ENCODE measurements around the gene ESYT3. TPM values are rescaled to one million over a fixed set of nuclear protein-coding genes. Genes with fewer than 3 reads are reported as not detected.
"Not testable (repeated sequence)": the region's sequence is repeated elsewhere in the genome, so short reads cannot be mapped to it uniquely, and the experiment has no call there.

ESYT3 gene
- total RNA-seq, 6 experiments from 2014 or later = 0.05 to 0.09 TPM; not detected in 4

DNA sequence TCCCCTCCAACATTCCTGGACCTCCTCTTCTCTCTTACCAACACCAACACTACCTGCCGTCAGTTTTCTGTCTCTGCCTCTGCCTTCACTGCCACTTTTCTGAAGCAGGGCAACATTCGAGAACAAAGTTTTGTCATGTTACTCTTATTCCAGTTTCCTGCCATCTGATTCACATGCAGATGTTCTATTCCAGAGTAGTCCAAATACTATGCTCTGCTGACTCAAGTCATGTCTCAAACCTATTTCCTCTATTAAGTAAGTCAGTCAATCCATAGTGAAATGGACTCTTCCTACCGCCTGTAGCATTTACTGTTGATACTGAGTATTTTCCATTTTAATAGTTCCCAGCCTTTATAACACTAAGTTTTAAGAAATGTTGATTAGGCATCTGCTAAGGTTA is 43.4 kb downstream of the ESYT3 start:
- TF ChIP-seq, protein P1, sequence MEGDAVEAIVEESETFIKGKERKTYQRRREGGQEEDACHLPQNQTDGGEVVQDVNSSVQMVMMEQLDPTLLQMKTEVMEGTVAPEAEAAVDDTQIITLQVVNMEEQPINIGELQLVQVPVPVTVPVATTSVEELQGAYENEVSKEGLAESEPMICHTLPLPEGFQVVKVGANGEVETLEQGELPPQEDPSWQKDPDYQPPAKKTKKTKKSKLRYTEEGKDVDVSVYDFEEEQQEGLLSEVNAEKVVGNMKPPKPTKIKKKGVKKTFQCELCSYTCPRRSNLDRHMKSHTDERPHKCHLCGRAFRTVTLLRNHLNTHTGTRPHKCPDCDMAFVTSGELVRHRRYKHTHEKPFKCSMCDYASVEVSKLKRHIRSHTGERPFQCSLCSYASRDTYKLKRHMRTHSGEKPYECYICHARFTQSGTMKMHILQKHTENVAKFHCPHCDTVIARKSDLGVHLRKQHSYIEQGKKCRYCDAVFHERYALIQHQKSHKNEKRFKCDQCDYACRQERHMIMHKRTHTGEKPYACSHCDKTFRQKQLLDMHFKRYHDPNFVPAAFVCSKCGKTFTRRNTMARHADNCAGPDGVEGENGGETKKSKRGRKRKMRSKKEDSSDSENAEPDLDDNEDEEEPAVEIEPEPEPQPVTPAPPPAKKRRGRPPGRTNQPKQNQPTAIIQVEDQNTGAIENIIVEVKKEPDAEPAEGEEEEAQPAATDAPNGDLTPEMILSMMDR (IDR thresholded peaks at IDR 0.05) = no peak
- no peaks in the 10 kb centered on the region for H3K36me3 Mint-ChIP-seq (ENCODE audit: low read depth)
- no peaks in the 10 kb centered on the region for H3K4me1 Mint-ChIP-seq (ENCODE audit: low read depth)
- no peak for DNase-seq
- H3K27ac Mint-ChIP-seq = no peak overlapping the region
- no peak overlapping the region for H3K4me3 Mint-ChIP-seq
- no peaks in the 10 kb centered on the region for H3K9me3 Mint-ChIP-seq
- H3K27me3 Mint-ChIP-seq (ENCODE audit: insufficient read depth) = 0 out of 2 replicates have a peak, but pooled peaks cover 1% of the 10 kb centered on the region

DNA sequence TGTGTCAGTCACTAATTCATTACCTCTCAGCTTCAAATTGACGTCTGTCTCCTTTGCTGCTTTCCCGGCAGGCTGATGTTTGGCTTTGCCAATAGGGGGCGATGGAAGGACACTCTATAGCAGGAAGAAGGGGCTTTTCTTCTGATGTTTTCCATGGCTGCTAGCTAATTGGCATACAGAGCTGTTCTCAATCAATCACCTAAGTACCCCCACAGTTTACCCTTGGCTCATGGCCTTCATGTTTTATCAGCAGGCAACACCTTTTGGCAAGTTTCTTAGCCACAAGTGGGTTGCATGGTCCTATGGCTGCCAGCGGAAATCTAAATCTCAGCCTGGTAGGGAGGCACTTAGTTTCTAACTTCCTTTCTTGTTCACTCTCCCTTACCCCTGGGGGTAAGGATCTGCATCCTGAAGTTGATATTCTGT is 45.0 kb downstream of the ESYT3 start:
- Mint-ChIP-seq H3K27ac (no peak overlapping the region), H3K4me3 (no peak overlapping the region), H3K36me3 (ENCODE audit: low read depth) (no peaks in the 10 kb centered on the region), H3K4me1 (ENCODE audit: low read depth) (no peaks in the 10 kb centered on the region), H3K27me3 (ENCODE audit: insufficient read depth) (0 out of 2 replicates have a peak, but pooled peaks cover 1% of the 10 kb centered on the region), H3K9me3 (no peaks in the 10 kb centered on the region)
- TF ChIP-seq, protein P1 (IDR thresholded peaks at IDR 0.05) = peak; percentile 89
- DNase-seq = peak; percentile 41

DNA sequence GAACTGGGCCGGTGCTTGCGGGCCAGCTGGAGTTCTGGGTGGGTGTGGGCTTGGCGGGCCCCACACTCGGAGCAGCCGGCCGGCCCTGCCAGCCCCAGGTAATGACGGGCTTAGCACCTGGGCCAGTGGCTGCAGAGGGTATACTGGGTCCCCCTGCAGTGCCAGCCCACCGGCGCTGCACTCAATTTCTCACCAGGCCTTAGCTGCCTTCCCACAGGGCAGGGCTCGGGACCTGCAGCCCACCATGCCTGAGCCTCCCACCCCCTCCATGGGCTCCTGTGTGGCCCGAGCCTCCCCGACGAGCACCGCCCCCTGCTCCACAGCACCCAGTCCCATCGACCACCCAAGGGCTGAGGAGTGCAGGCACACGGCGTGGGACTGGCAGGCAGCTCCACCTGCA is 50.3 kb downstream of the ESYT3 start:
- H3K27me3 Mint-ChIP-seq (ENCODE audit: insufficient read depth); H3K27ac Mint-ChIP-seq; H3K4me3 Mint-ChIP-seq; DNase-seq; H3K4me1 Mint-ChIP-seq (ENCODE audit: low read depth): not testable (repeated sequence)
- H3K9me3 Mint-ChIP-seq = peaks cover 38% of the 10 kb centered on the region
- peaks cover 37% of the 10 kb centered on the region for H3K36me3 Mint-ChIP-seq (ENCODE audit: low read depth)

DNA sequence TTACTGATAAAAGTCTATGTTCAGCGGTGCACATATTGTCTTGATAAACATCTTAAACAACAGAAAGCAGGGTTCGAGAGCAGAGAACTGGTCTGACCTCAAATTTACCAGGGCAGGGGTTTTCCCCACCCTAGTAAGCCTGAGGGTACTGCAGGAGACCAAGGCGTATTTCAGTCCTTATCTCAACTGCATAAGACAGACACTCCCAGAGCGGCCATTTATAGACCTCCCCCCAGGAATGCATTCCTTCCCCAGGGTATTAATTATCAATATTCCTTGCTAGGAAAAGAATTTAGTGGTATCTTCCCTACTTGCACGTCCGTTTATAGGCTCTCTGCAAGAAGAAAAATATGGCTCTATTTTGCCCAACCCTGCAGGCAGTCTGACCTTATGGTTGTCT is 52.2 kb downstream of the ESYT3 start:
- not testable (repeated sequence) for DNase-seq; H3K27ac Mint-ChIP-seq; H3K4me3 Mint-ChIP-seq; H3K4me1 Mint-ChIP-seq (ENCODE audit: low read depth); H3K27me3 Mint-ChIP-seq (ENCODE audit: insufficient read depth)
- Mint-ChIP-seq H3K36me3 (ENCODE audit: low read depth) (peaks cover 37% of the 10 kb centered on the region), H3K9me3 (peaks cover 38% of the 10 kb centered on the region)

DNA sequence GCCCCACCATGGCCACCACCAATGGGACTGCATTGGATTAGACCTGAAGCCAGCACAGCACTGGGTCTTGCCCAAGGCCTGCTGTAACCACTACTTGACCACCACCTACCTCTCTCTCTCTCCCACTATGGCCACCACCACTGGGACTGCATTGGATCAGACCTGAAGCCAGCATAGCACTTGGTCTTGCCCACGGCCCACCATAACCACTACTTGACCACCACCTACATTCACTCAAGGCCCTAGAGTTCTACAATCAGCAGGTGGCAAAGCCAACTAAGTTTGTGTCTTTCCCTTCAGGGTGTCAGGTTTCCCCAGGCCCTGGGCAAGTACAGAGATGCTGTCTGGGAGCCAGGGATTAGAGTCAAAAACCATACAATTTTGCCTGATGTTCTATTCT is 57.6 kb downstream of the ESYT3 start:
- H3K36me3 Mint-ChIP-seq (ENCODE audit: low read depth) = peaks cover 25% of the 10 kb centered on the region
- no peak overlapping the region for H3K27ac Mint-ChIP-seq
- DNase-seq = no peak
- peaks cover 42% of the 10 kb centered on the region for H3K4me1 Mint-ChIP-seq (ENCODE audit: low read depth)
- H3K27me3 Mint-ChIP-seq (ENCODE audit: insufficient read depth) = peaks cover 3% of the 10 kb centered on the region
- TF ChIP-seq, protein P1 (IDR thresholded peaks at IDR 0.05) = no peak
- H3K4me3 Mint-ChIP-seq = no peak overlapping the region
- H3K9me3 Mint-ChIP-seq = peaks cover 19% of the 10 kb centered on the region

DNA sequence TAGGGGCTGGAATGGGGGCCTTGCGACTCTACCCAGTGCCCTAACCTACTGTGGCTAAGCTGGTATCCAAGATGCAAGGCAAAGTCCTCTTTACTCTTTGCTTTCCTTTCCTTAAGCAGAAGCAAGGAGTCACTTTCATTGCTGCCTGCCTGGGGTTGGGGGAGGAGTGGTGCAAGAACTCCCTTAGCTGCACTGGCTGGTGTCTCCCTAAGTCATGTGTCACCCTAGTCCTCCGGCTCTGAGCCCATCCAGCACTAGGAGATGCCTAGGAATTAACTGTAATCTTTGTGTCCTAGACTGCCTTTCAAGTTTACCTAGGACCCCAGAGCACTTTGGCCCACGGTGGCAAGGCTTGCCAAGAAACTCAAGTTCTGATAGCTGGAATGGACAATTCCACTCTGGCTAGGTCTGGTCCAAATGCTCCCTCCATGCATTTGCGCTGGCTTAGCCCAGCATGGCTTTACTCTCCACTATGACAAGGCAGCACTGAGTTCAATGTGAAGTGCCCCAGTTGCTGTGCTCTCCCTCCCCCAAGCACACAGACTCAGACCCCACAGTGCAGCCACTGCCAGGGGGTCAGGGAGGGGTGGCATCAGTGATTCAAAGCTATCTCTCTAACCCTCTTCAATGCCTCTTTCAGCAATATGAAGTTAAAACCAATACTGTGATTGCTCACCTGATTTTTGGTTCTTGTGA is 58.7 kb downstream of the ESYT3 start:
- Mint-ChIP-seq H3K36me3 (ENCODE audit: low read depth) (peaks cover 14% of the 10 kb centered on the region), H3K4me1 (ENCODE audit: low read depth) (peaks cover 52% of the 10 kb centered on the region)

More for the DNA sequence above, 58.7 kb downstream of the ESYT3 start:
- Mint-ChIP-seq H3K9me3 (peaks cover 8% of the 10 kb centered on the region), H3K27ac (no peak overlapping the region; the same call in 1 of the 2 replicates), H3K4me3 (peak overlapping the region; percentile 32; the same call in 1 of the 2 replicates), H3K27me3 (ENCODE audit: insufficient read depth) (peaks cover 3% of the 10 kb centered on the region)
- DNase-seq = no peak
- TF ChIP-seq, protein P1 (IDR thresholded peaks at IDR 0.05) = no peak

Measured in HFFc6 (cell line).